ENCODE data around the gene TSSK2.

Gene TSSK2

DNA sequence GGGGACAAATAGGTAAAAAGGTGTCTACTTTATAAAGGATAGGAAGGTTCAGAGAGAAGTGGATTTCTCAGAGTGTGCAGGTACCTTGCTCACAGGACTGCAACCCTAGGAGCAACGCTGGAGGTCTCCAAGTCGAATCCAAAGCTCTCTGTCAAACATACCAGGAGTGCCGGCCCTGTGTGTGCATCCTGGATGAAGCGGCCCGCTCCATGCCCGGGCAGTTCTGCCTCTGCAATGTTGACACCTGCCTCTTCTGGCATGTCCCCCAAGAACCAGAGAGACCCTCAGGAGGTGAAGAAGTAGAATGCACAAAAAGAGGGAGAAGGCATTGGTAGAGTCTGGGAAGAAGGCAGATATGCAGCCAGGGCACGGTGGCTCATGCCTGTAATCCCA, 3.1 kb upstream of the TSSK2 start:
- no peak for DNase-seq (ENCODE audit: low read depth)
- TF ChIP-seq, protein P1, sequence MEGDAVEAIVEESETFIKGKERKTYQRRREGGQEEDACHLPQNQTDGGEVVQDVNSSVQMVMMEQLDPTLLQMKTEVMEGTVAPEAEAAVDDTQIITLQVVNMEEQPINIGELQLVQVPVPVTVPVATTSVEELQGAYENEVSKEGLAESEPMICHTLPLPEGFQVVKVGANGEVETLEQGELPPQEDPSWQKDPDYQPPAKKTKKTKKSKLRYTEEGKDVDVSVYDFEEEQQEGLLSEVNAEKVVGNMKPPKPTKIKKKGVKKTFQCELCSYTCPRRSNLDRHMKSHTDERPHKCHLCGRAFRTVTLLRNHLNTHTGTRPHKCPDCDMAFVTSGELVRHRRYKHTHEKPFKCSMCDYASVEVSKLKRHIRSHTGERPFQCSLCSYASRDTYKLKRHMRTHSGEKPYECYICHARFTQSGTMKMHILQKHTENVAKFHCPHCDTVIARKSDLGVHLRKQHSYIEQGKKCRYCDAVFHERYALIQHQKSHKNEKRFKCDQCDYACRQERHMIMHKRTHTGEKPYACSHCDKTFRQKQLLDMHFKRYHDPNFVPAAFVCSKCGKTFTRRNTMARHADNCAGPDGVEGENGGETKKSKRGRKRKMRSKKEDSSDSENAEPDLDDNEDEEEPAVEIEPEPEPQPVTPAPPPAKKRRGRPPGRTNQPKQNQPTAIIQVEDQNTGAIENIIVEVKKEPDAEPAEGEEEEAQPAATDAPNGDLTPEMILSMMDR (IDR thresholded peaks at IDR 0.05; ENCODE audit: insufficient read depth, low read depth, low read length, missing control alignments): no peak

DNA sequence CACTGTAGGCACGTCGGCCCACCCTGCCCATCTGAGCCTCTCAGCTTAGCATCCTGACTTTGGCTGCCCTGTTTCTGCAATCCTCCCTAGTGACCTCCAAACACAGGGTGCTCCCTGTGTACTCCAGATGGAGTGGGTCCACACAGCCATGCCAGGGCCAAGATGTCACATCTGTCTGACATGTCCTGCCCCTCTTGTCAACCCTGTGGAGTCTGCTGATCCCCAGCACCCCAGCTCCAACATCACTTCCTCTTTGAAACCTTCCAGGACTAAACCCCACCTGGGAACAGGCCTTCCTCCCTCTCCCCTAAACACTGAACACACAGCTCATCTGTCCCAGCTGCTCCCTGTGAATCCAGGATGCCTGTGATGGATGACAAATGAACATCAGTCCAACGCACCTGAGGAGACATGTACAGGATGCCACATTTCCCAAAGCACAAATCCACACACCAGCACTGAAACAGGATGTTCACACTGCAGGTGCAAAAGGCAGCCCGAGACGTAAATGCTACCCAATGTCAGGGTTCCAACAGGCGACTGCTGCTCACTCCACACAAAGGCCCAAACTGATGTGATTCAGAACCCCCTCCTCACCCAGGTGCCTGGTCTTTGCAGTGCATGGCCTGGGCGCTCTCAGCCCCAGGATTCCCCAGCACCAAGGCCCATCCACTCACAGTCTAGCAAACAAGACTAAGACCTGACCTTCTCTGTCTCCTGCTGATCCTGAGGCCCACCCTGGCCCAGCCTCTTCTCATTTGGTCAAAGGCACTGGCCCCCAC, 2.0 kb upstream of the TSSK2 start:
- TF ChIP-seq, protein P1 (IDR thresholded peaks at IDR 0.05; ENCODE audit: insufficient read depth, low read depth, low read length, missing control alignments): no peak
- no peak for DNase-seq (ENCODE audit: low read depth)
- H3K4me3 ChIP-seq (ENCODE audit: low read depth, low read length): no peak overlapping the region

More for the DNA sequence above, 3.1 kb upstream of the TSSK2 start:
- H3K4me3 ChIP-seq (ENCODE audit: low read depth, low read length): no peak overlapping the region

DNA sequence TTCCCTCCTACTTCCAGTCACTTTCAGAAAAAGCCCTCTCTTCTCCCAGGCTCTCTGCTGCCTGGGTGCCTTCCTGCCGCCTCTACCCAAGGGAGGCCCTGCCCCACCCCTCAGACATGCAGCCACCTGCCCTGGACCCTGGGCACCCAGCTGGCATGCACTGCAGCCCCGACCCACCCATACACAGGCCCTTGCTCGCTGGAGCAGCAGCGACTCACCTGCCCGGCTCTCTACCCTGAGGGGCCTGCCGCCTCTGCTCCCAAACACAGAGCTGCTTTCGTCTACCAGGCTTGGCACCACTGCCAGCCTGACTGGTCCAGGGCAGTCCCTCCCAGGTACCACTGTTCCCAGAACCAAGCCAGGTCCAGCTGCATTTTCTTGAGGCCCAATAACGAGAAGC, 1.2 kb upstream of the TSSK2 start:
- TF ChIP-seq, protein P1 (IDR thresholded peaks at IDR 0.05; ENCODE audit: insufficient read depth, low read depth, low read length, missing control alignments): no peak
- no peak for DNase-seq (ENCODE audit: low read depth)
- no peak overlapping the region for H3K4me3 ChIP-seq (ENCODE audit: low read depth, low read length)

DNA sequence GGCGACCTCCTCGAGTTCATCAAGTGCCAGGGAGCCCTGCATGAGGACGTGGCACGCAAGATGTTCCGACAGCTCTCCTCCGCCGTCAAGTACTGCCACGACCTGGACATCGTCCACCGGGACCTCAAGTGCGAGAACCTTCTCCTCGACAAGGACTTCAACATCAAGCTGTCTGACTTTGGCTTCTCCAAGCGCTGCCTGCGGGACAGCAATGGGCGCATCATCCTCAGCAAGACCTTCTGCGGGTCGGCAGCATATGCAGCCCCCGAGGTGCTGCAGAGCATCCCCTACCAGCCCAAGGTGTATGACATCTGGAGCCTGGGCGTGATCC, 542 bp downstream of the TSSK2 start:
- no peak overlapping the region for H3K4me3 ChIP-seq (ENCODE audit: low read depth, low read length)
- TF ChIP-seq, protein P1 (IDR thresholded peaks at IDR 0.05; ENCODE audit: insufficient read depth, low read depth, low read length, missing control alignments): no peak
- DNase-seq (ENCODE audit: low read depth): no peak

DNA sequence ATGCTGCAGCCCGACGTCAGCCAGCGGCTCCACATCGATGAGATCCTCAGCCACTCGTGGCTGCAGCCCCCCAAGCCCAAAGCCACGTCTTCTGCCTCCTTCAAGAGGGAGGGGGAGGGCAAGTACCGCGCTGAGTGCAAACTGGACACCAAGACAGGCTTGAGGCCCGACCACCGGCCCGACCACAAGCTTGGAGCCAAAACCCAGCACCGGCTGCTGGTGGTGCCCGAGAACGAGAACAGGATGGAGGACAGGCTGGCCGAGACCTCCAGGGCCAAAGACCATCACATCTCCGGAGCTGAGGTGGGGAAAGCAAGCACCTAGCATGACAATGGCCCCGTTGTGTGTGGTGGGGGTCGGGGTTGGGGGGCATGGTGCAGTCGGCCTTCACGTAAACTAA, 1.0 kb downstream of the TSSK2 start:
- no peak for DNase-seq (ENCODE audit: low read depth)
- TF ChIP-seq, protein P1 (IDR thresholded peaks at IDR 0.05; ENCODE audit: insufficient read depth, low read depth, low read length, missing control alignments): no peak
- H3K4me3 ChIP-seq (ENCODE audit: low read depth, low read length): no peak overlapping the region

DNA sequence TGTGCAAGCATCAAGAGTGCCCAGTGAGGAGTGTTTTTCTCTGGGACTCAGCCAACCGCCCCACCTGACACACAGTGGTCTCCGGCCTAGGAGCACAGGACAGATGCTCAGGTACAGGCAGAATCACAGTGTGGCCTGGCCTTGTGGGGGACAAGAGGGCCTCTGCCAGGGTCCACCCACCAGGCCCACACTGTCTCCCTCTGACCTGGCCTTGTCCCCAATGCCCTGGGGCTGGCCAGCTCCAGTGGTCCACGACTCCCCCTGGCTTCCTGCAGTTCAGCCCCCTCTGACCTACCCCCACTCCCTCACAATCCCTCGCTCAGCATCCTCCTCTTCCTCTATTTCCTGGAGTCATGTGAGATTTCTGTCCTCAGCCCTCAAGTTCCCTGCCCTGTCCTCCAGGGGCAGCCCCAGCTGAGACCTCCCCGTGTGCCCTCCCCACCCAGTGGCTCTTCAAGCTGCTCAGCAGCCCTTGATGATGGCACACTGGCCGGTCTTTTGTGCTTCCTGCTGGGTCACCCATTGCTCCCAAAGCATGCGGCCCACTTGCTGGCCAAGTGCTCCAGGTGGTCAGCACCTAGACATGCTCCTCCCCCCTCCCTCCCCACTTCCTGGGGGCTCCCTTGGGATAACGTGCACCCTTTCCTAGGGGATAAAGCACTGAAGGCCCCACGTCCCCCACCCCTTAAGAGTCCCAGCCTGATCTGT, 1.7 kb downstream of the TSSK2 start:
- no peak for DNase-seq (ENCODE audit: low read depth)
- TF ChIP-seq, protein P1 (IDR thresholded peaks at IDR 0.05; ENCODE audit: insufficient read depth, low read depth, low read length, missing control alignments): no peak

More for the DNA sequence above, 1.7 kb downstream of the TSSK2 start:
- H3K4me3 ChIP-seq (ENCODE audit: low read depth, low read length): no peak overlapping the region

All from GM12865 (cell line).